NB4 (cell line): ENCODE results near the gene NFATC2.

Source experiments
- POLR2A ChIP-seq: IDR thresholded peaks from 2 replicates; pipeline ENCODE4 v1.6.1; 2011; ENCODE audit warnings: mild to moderate bottlenecking; ENCODE audit not compliant: insufficient read length; ENCODE audit errors: extremely low read depth
- TF ChIP-seq, protein P1 (sequence below): IDR thresholded peaks from 2 replicates; pipeline ENCODE4 v1.6.1; 2011; ENCODE audit warnings: low read depth, low read length
- TF ChIP-seq, protein P2 (sequence below): IDR thresholded peaks from one replicate; pipeline ENCODE4 v1.5.1; 2012; ENCODE audit warnings: low read depth, low read length

DNA sequence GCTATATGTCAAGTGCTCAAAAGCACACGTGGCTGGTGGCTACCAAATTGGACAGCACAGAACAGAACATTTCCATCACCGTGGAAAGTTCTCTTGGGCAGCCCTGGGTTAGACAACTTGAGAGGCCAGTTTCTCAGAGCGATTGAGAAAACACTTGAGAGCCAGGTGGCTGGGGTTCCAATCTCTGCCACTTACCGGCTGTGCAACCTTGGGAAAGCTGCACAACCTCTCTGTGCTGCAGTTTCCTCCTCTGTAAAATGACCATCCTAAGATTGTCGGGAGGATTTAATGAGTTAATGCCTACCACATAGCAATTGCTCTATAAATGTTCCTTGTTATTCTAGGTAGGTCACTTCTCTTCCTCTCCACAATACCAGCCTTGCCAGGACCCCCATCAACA, 25.1 kb upstream of the NFATC2 start:
- TF ChIP-seq, protein P1, sequence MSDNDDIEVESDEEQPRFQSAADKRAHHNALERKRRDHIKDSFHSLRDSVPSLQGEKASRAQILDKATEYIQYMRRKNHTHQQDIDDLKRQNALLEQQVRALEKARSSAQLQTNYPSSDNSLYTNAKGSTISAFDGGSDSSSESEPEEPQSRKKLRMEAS: no peak
- TF ChIP-seq, protein P2, sequence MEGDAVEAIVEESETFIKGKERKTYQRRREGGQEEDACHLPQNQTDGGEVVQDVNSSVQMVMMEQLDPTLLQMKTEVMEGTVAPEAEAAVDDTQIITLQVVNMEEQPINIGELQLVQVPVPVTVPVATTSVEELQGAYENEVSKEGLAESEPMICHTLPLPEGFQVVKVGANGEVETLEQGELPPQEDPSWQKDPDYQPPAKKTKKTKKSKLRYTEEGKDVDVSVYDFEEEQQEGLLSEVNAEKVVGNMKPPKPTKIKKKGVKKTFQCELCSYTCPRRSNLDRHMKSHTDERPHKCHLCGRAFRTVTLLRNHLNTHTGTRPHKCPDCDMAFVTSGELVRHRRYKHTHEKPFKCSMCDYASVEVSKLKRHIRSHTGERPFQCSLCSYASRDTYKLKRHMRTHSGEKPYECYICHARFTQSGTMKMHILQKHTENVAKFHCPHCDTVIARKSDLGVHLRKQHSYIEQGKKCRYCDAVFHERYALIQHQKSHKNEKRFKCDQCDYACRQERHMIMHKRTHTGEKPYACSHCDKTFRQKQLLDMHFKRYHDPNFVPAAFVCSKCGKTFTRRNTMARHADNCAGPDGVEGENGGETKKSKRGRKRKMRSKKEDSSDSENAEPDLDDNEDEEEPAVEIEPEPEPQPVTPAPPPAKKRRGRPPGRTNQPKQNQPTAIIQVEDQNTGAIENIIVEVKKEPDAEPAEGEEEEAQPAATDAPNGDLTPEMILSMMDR: no peak
- TF ChIP-seq POLR2A: no peak
